H4 (cell line): ENCODE results near the gene ZNF740. TPM values are rescaled to one million over a fixed set of nuclear protein-coding genes. Genes with fewer than 3 reads are reported as not detected.
"Not testable (repeated sequence)": the region's sequence is repeated elsewhere in the genome, so short reads cannot be mapped to it uniquely, and the experiment has no call there.

Experiments used
- DNase-seq: peaks from one replicate; pipeline ENCODE4 v3.0.0-alpha.2; 2015; ENCODE audit warnings: low spot score
- total RNA-seq: library from RNA; depleted of rRNA; stranded (reverse); fragments of >200 nt; shearing (Covaris generic); gene quantifications from 2 replicates; pipeline ENCODE4 v1.2.3, GENCODE V29; 2014

The ZNF740 gene
- total RNA-seq, 1 experiment from 2014 or later = 6.3 TPM

- no peak for DNase-seq
Measured at GRCh38 chr12:53194973-53195372, 14.5 kb downstream of the ZNF740 start.

- no peak for DNase-seq
Measured at GRCh38 chr12:53195516-53196420, 15.2 kb downstream of the ZNF740 start.

GRCh38 chr12:53196486-53196885 lies 16.0 kb downstream of the ZNF740 start:
- DNase-seq = no peak

GRCh38 chr12:53197011-53197640 lies 16.6 kb downstream of the ZNF740 start:
- DNase-seq = no peak

GRCh38 chr12:53198486-53199110 lies 18.1 kb downstream of the ZNF740 start:
- DNase-seq = no peak

GRCh38 chr12:53199700-53200099 lies 19.2 kb downstream of the ZNF740 start:
- no peak for DNase-seq

GRCh38 chr12:53200107-53200457 lies 19.6 kb downstream of the ZNF740 start:
- no peak for DNase-seq

GRCh38 chr12:53200458-53201176 lies 20.1 kb downstream of the ZNF740 start:
- DNase-seq = no peak

- DNase-seq = no peak
Measured at GRCh38 chr12:53201177-53201541, 20.6 kb downstream of the ZNF740 start.

GRCh38 chr12:53201639-53202038 lies 21.1 kb downstream of the ZNF740 start:
- DNase-seq = no peak

- not testable (repeated sequence) for DNase-seq
Measured at GRCh38 chr12:53202316-53202715, 21.8 kb downstream of the ZNF740 start.

- no peak for DNase-seq
Measured at GRCh38 chr12:53204351-53204750, 23.8 kb downstream of the ZNF740 start.

- DNase-seq = peak; percentile 74
Measured at GRCh38 chr12:53205747-53206419, 25.4 kb downstream of the ZNF740 start.

- no peak for DNase-seq
Measured at GRCh38 chr12:53207042-53207441, 26.5 kb downstream of the ZNF740 start, which contains the start of gene ITGB7. ITGB7 (minus strand) TSS chr12:53207251; CDS start chr12:53200443, 6,808 bp downstream.

GRCh38 chr12:53208435-53208834 lies 27.9 kb downstream of the ZNF740 start:
- no peak for DNase-seq

GRCh38 chr12:53208877-53209463 lies 28.4 kb downstream of the ZNF740 start:
- no peak for DNase-seq

- no peak for DNase-seq
Measured at GRCh38 chr12:53210843-53211242, 30.3 kb downstream of the ZNF740 start.

GRCh38 chr12:53211476-53212381 lies 31.2 kb downstream of the ZNF740 start:
- DNase-seq = no peak

- DNase-seq = no peak
Measured at GRCh38 chr12:53212931-53213330, 32.4 kb downstream of the ZNF740 start.

GRCh38 chr12:53213348-53213747 lies 32.8 kb downstream of the ZNF740 start:
- DNase-seq = peak; percentile 62
